ENCODE data around the gene HMGXB3.

Gene HMGXB3

GRCh38 chr5:150085950-150086715 is 85.6 kb downstream of the HMGXB3 start, which contains the start of gene CSF1R:
CSF1R (minus strand) TSS chr5:150086554; CDS start chr5:150086427, 127 bp downstream.
- no peak for DNase-seq (ENCODE audit: low read depth in 2 of 2)

- no peak for DNase-seq (ENCODE audit: low read depth in 2 of 2)
Measured at GRCh38 chr5:150092159-150092787, 91.7 kb downstream of the HMGXB3 start.

GRCh38 chr5:150097152-150097551 is 96.6 kb downstream of the HMGXB3 start:
- DNase-seq (ENCODE audit: low read depth in 2 of 2) = no peak

- no peak for DNase-seq (ENCODE audit: low read depth in 2 of 2)
Measured at GRCh38 chr5:150101023-150101422, 100.5 kb downstream of the HMGXB3 start.

All from stimulated activated CD4-positive, alpha-beta T cell treated with anti-CD3 and anti-CD28 coated beads, Interleukin-4, amount 100 ng/mL, for 48 hours (primary cell).